OCI-LY7 (cell line): ENCODE measurements around the gene KLHL3. TPM values are rescaled to one million over a fixed set of nuclear protein-coding genes. Genes with fewer than 3 reads are reported as not detected.

Experiments used
- BruUV-seq: library from RNA; stranded (reverse); fragments of 400-500 nt; replicated peaks from 2 replicates; lab custom pipeline; 2021; lab: Mats Ljungman, UMichigan
- CTCF ChIA-PET: fragments of 300-600 bp; sonication (Branson Sonifier 250); formaldehyde crosslinking; loops from one replicate; lab custom pipeline; 2022; ENCODE audit warnings: antibody characterized with exemption; ENCODE audit not compliant: unreplicated experiment; lab: Charles Lee
- POLR2A ChIA-PET: fragments of 300-600 bp; sonication (Branson Sonifier 250); formaldehyde crosslinking; loops from one replicate; lab custom pipeline; 2022; ENCODE audit warnings: antibody characterized with exemption; lab: Charles Lee
- DNase-seq: peaks from one replicate; pipeline ENCODE4 v3.0.0-alpha.2; 2015; ENCODE audit warnings: low spot score
- H2AFZ ChIP-seq: fragments of 200-600 bp; sonication (generic), shearing (Covaris generic); 2 replicates; pipeline ENCODE4 v1.6.1; 2014; ENCODE audit warnings: mild to moderate bottlenecking, antibody characterized with exemption, low read length, moderate library complexity
- H3K27ac ChIP-seq: fragments of 200-600 bp; sonication (generic); 2 replicates; pipeline ENCODE4 v1.5.1; 2014; ENCODE audit warnings: mixed run types, low read depth, mild to moderate bottlenecking, moderate library complexity, low read length, inconsistent platforms; ENCODE audit not compliant: poor library complexity, severe bottlenecking
- H3K36me3 ChIP-seq: fragments of 200-600 bp; sonication (generic); 2 replicates; pipeline ENCODE4 v1.6.1; 2014; ENCODE audit warnings: mild to moderate bottlenecking, antibody characterized with exemption, low read length, moderate library complexity, mixed read lengths; ENCODE audit not compliant: insufficient read depth
- H3K4me1 ChIP-seq: fragments of 200-600 bp; sonication (generic); 2 replicates; pipeline ENCODE4 v1.5.1; 2014; ENCODE audit warnings: mild to moderate bottlenecking, low read length; ENCODE audit not compliant: insufficient read depth, poor library complexity, severe bottlenecking
- H3K4me2 ChIP-seq: fragments of 200-600 bp; sonication (generic); 2 replicates; pipeline ENCODE4 v1.6.1; 2014; ENCODE audit warnings: mild to moderate bottlenecking, low read length
- H3K4me3 ChIP-seq: fragments of 200-600 bp; sonication (generic); 2 replicates; pipeline ENCODE4 v1.5.1; 2014; ENCODE audit warnings: mild to moderate bottlenecking, low read depth, low read length; ENCODE audit not compliant: poor library complexity, severe bottlenecking
- H3K79me2 ChIP-seq: fragments of 200-600 bp; sonication (generic); 2 replicates; pipeline ENCODE4 v1.6.1; 2016; ENCODE audit warnings: low read depth, mild to moderate bottlenecking, low read length, moderate library complexity, mixed read lengths; ENCODE audit not compliant: insufficient read depth
- H3K9me2 ChIP-seq: fragments of 200-600 bp; sonication (generic); 2 replicates; pipeline ENCODE4 v1.6.1; 2016; ENCODE audit warnings: mild to moderate bottlenecking, low read length, mixed read lengths; ENCODE audit not compliant: insufficient read depth
- H3K9me3 ChIP-seq: fragments of 200-600 bp; sonication (generic); 2 replicates; pipeline ENCODE4 v1.6.1; 2014; ENCODE audit warnings: mild to moderate bottlenecking, mixed run types, low read length, mixed read lengths
- H4K20me1 ChIP-seq: fragments of 200-600 bp; sonication (generic); 2 replicates; pipeline ENCODE4 v1.6.1; 2014; ENCODE audit warnings: mild to moderate bottlenecking, antibody characterized with exemption, low read length, moderate library complexity, mixed read lengths; ENCODE audit not compliant: insufficient read depth
- EZH2phosphoT487 ChIP-seq: fragments of 200-600 bp; sonication (generic); IDR thresholded peaks from 2 replicates; pipeline ENCODE4 v1.6.1; 2018; ENCODE audit warnings: low read depth, borderline replicate concordance, mild to moderate bottlenecking, mixed run types, antibody characterized with exemption, low read length, moderate library complexity, mixed read lengths
- intact Hi-C: fragments of 100-400 bp; cut with micrococcal nuclease; formaldehyde crosslinking; loops from one replicate; pipeline ENCODE4 v1.10.0; 2022; ENCODE audit not compliant: unreplicated experiment
- total RNA-seq, 2 experiments: library from RNA; depleted of rRNA in 1 of 2; stranded (reverse); fragments of >200 nt in 1 of 2; shearing (Covaris generic) in 1 of 2; gene quantifications; 2 replicates each; pipeline ENCODE4 v1.2.3, GENCODE V29; 2014 to 2022
- TF ChIP-seq, protein P1 (sequence below): fragments of 200-600 bp; sonication (generic); conservative IDR thresholded peaks from 2 replicates; pipeline ENCODE4 v1.5.1; 2014; ENCODE audit warnings: mild to moderate bottlenecking, antibody characterized with exemption, low read length, moderate library complexity, mixed read lengths

KLHL3 gene
- total RNA-seq, 2 experiments from 2014 or later: 0.28 to 6.2 TPM

DNA sequence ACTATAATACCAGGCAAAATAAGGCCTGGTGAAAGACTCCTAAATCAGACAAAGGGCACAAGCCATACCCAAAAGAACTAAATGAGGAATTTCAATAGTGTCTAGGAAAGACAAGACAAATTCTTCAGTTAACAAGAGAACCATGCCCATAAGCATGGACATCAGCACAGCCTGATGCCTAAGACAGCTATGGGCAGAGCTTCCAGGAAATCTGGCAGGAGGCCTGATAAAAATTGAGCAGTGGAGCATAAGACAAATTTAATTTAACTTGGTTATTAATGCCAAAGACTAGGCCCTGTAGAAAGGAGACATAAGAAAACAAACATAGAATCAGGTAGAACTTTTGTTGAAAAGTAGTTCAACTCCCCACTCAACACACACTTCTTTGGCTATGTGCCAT lies 17.3 kb downstream of the KLHL3 start:
- H3K27ac ChIP-seq: no peak overlapping the region
- TF ChIP-seq, protein P1, sequence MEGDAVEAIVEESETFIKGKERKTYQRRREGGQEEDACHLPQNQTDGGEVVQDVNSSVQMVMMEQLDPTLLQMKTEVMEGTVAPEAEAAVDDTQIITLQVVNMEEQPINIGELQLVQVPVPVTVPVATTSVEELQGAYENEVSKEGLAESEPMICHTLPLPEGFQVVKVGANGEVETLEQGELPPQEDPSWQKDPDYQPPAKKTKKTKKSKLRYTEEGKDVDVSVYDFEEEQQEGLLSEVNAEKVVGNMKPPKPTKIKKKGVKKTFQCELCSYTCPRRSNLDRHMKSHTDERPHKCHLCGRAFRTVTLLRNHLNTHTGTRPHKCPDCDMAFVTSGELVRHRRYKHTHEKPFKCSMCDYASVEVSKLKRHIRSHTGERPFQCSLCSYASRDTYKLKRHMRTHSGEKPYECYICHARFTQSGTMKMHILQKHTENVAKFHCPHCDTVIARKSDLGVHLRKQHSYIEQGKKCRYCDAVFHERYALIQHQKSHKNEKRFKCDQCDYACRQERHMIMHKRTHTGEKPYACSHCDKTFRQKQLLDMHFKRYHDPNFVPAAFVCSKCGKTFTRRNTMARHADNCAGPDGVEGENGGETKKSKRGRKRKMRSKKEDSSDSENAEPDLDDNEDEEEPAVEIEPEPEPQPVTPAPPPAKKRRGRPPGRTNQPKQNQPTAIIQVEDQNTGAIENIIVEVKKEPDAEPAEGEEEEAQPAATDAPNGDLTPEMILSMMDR: no peak
- TF ChIP-seq EZH2phosphoT487: no peak
- no peak for DNase-seq
- no peaks in the 10 kb centered on the region for H3K36me3 ChIP-seq
- no peak overlapping the region for H3K4me2 ChIP-seq
- intact Hi-C loops: no loop called here
- no peaks in the 10 kb centered on the region for H3K9me3 ChIP-seq
- CTCF ChIA-PET: no interaction called here
- POLR2A ChIA-PET: no interaction called here
- no peaks in the 10 kb centered on the region for H3K9me2 ChIP-seq
- no peaks in the 10 kb centered on the region for H3K4me1 ChIP-seq
- H4K20me1 ChIP-seq: no peaks in the 10 kb centered on the region
- H3K79me2 ChIP-seq: no peaks in the 10 kb centered on the region
- no peak overlapping the region for H2AFZ ChIP-seq
- BruUV-seq: no TSS peak
- H3K4me3 ChIP-seq: no peak overlapping the region

DNA sequence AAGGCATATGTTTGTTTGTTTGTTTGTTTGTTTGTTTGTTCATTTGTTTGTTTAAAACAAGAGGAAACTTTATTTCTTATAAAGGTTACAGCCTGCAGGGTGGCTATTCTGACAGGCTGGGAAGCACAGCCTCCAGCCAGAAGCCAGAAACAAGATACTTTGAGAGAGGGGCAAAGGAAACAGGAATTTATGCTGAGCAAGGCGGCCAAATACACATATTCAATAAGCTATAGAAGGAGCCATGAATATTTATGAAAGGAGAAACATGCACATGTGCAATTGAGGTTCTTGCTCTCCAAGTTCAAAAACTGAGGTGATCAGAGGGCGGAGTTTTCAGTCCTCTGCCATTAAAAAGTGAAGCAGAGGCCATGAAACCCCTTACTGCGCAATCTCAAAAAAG lies 19.6 kb downstream of the KLHL3 start:
- H3K4me3 ChIP-seq: no peak overlapping the region
- no peaks in the 10 kb centered on the region for H3K36me3 ChIP-seq
- H3K9me3 ChIP-seq: no peaks in the 10 kb centered on the region
- H4K20me1 ChIP-seq: no peaks in the 10 kb centered on the region
- no peaks in the 10 kb centered on the region for H3K79me2 ChIP-seq
- H3K9me2 ChIP-seq: no peaks in the 10 kb centered on the region
- intact Hi-C loops: no loop called here
- no TSS peak for BruUV-seq
- H3K4me2 ChIP-seq: no peak overlapping the region
- no peak for DNase-seq
- ChIA-PET CTCF (no interaction called here), POLR2A (interaction anchor here (0.7 kb wide), 1 partner anchor 91 kb away, joined by 4 read pairs; no protein-coding TSS in a partner anchor)
- no peak overlapping the region for H2AFZ ChIP-seq
- H3K27ac ChIP-seq: no peak overlapping the region
- TF ChIP-seq, protein P1: no peak
- TF ChIP-seq EZH2phosphoT487: no peak
- no peaks in the 10 kb centered on the region for H3K4me1 ChIP-seq

DNA sequence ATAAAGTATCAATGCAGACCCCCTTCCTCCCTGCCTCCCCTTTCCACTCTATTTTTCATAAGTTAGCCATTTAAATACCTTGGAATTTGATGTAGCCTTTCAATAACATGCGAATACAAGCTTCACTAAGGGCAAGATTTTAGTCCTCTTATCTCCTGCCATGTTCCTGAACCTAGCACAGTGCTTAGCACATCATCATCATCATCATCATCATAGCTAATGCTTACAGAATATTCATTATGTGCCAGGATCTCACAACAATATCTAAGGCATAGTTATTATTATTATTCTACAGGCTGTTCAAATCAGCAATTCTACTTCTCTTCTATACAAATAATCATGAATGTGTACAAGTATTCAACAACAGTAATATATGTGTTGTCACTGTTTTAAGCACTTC lies 20.4 kb downstream of the KLHL3 start:
- H3K4me2 ChIP-seq: no peak overlapping the region
- DNase-seq: no peak
- no peak overlapping the region for H2AFZ ChIP-seq
- no peak overlapping the region for H3K27ac ChIP-seq
- no peaks in the 10 kb centered on the region for H3K36me3 ChIP-seq
- intact Hi-C loops: no loop called here
- H3K79me2 ChIP-seq: no peaks in the 10 kb centered on the region
- BruUV-seq: no TSS peak
- no peaks in the 10 kb centered on the region for H3K9me2 ChIP-seq
- H4K20me1 ChIP-seq: no peaks in the 10 kb centered on the region
- POLR2A ChIA-PET: no interaction called here
- H3K4me1 ChIP-seq: no peaks in the 10 kb centered on the region
- no peaks in the 10 kb centered on the region for H3K9me3 ChIP-seq
- H3K4me3 ChIP-seq: no peak overlapping the region
- no peak for TF ChIP-seq EZH2phosphoT487
- TF ChIP-seq, protein P1: no peak
- CTCF ChIA-PET: no interaction called here
